Stimulated activated CD8-positive, alpha-beta memory T cell treated with anti-CD3 and anti-CD28 coated beads, Interleukin-2, amount 100 ng/mL, for 1 hour (primary cell): ENCODE results near the gene MMS19.
"Not testable (repeated sequence)": the region's sequence is repeated elsewhere in the genome, so short reads cannot be mapped to it uniquely, and the experiment has no call there.

Experiments used
- DNase-seq, 2 donors: peaks; one replicate each; pipeline ENCODE4 v3.0.0-alpha.2; 2020; ENCODE audit warnings: low read depth in 2 of 2

Gene MMS19

GRCh38 chr10:97529685-97530465 lies 31.7 kb upstream of the MMS19 start:
- no peak for DNase-seq

GRCh38 chr10:97528876-97529275 lies 30.7 kb upstream of the MMS19 start:
- DNase-seq, result not testable (repeated sequence)

GRCh38 chr10:97525683-97526110 lies 27.5 kb upstream of the MMS19 start:
- no peak for DNase-seq

- DNase-seq, result no peak
Measured at GRCh38 chr10:97525086-97525485, 26.9 kb upstream of the MMS19 start.

- DNase-seq, result no peak
Measured at GRCh38 chr10:97522937-97523336, 24.7 kb upstream of the MMS19 start.

- no peak for DNase-seq
Measured at GRCh38 chr10:97522071-97522470, 23.8 kb upstream of the MMS19 start.

- DNase-seq, result no peak
Measured at GRCh38 chr10:97520978-97521761, 22.9 kb upstream of the MMS19 start.

- no peak for DNase-seq
Measured at GRCh38 chr10:97520520-97520919, 22.3 kb upstream of the MMS19 start.

GRCh38 chr10:97519342-97519741 lies 21.1 kb upstream of the MMS19 start:
- no peak for DNase-seq

- no peak for DNase-seq
Measured at GRCh38 chr10:97518301-97519043, 20.2 kb upstream of the MMS19 start.

- no peak for DNase-seq
Measured at GRCh38 chr10:97517778-97518300, 19.6 kb upstream of the MMS19 start.

GRCh38 chr10:97517096-97517750 lies 19.0 kb upstream of the MMS19 start:
- DNase-seq, result no peak

- no peak for DNase-seq
Measured at GRCh38 chr10:97515271-97515978, 17.2 kb upstream of the MMS19 start.

GRCh38 chr10:97514344-97514743 lies 16.1 kb upstream of the MMS19 start:
- no peak for DNase-seq

GRCh38 chr10:97512993-97513392 lies 14.8 kb upstream of the MMS19 start:
- DNase-seq, result no peak

GRCh38 chr10:97511711-97512440 lies 13.7 kb upstream of the MMS19 start:
- DNase-seq, result no peak

GRCh38 chr10:97510686-97511085 lies 12.5 kb upstream of the MMS19 start:
- DNase-seq, result no peak

GRCh38 chr10:97509120-97509680 lies 11.0 kb upstream of the MMS19 start:
- no peak for DNase-seq

- no peak for DNase-seq
Measured at GRCh38 chr10:97508342-97508741, 10.1 kb upstream of the MMS19 start.
